Smooth muscle cell (in vitro differentiated cells): Measurements from ENCODE around the gene ARHGEF16. TPM values are rescaled to one million over a fixed set of nuclear protein-coding genes. Genes with fewer than 3 reads are reported as not detected.

ENCODE experiments used
- DNase-seq: peaks from one replicate; lab custom pipeline; 2025; ENCODE audit not compliant: unreplicated experiment; lab: John Stamatoyannopoulos, UW
- H2AFZ ChIP-seq: fragments of 200-600 bp; sonication (generic); 2 replicates; pipeline ENCODE4 v1.6.0; 2016; ENCODE audit warnings: antibody characterized with exemption, low read depth, mild to moderate bottlenecking
- H3F3A ChIP-seq: fragments of 200-600 bp; sonication (generic); 2 replicates; pipeline ENCODE4 v1.6.0; 2017; ENCODE audit warnings: antibody characterized with exemption, low read depth
- H3K27ac ChIP-seq: fragments of 200-600 bp; sonication (generic); 2 replicates; pipeline ENCODE4 v1.5.1; 2016; ENCODE audit warnings: low read depth, mild to moderate bottlenecking
- H3K27me3 ChIP-seq: fragments of 200-600 bp; sonication (generic); 2 replicates; pipeline ENCODE4 v1.6.1; 2016; ENCODE audit warnings: low read depth, mild to moderate bottlenecking
- H3K36me3 ChIP-seq: fragments of 200-600 bp; sonication (generic); 2 replicates; pipeline ENCODE4 v1.5.1; 2016; ENCODE audit warnings: low read depth
- H3K4me1 ChIP-seq: fragments of 200-600 bp; sonication (generic); 2 replicates; pipeline ENCODE4 v1.5.1; 2016; ENCODE audit warnings: low read depth
- H3K4me2 ChIP-seq: fragments of 200-600 bp; sonication (generic); 2 replicates; pipeline ENCODE4 v1.6.0; 2016; ENCODE audit warnings: mild to moderate bottlenecking
- H3K4me3 ChIP-seq: fragments of 200-600 bp; sonication (generic); 2 replicates; pipeline ENCODE4 v1.5.1; 2016; ENCODE audit warnings: mild to moderate bottlenecking
- H3K79me2 ChIP-seq: fragments of 200-600 bp; sonication (generic); 2 replicates; pipeline ENCODE4 v1.6.0; 2016; ENCODE audit warnings: low read depth, mild to moderate bottlenecking
- H3K9ac ChIP-seq: fragments of 200-600 bp; sonication (generic); 2 replicates; pipeline ENCODE4 v1.6.0; 2016; ENCODE audit warnings: low read depth
- H3K9me3 ChIP-seq: fragments of 200-600 bp; sonication (generic); replicated peaks from 2 replicates; pipeline ENCODE4 v1.5.1; 2016; ENCODE audit warnings: low read depth
- H4K20me1 ChIP-seq: fragments of 200-600 bp; sonication (generic); 2 replicates; pipeline ENCODE4 v1.6.0; 2016; ENCODE audit warnings: low read depth
- WGBS: methylation state at CpG from one replicate; pipeline ENCODE4 v1.1.7; 2016; ENCODE audit warnings: low lambda C conversion rate; 5-methylcytosine and 5-hydroxymethylcytosine counted together
- polyA plus RNA-seq: library from polyadenylated mRNA; unstranded; fragments of >200 nt; fragmentation: Nextera tagmentation; extraction: Ambion mirVana; gene quantifications from 2 replicates; pipeline ENCODE4 v1.2.1, GENCODE V29; 2016
- total RNA-seq: library from RNA; depleted of rRNA; stranded (reverse); fragments of >200 nt; gene quantifications from 2 replicates; pipeline ENCODE4 v1.2.3, GENCODE V29; 2014
- TF ChIP-seq, protein P1 (sequence below): fragments of 200-600 bp; sonication (generic); IDR thresholded peaks from 2 replicates; pipeline ENCODE4 v1.5.1; 2017; ENCODE audit warnings: borderline replicate concordance, mild to moderate bottlenecking, antibody characterized with exemption; ENCODE audit not compliant: insufficient read depth, poor library complexity, severe bottlenecking

The ARHGEF16 gene
- total and polyA plus RNA-seq, 2 experiments from 2014 or later = 4.6 to 6.9 TPM

DNA sequence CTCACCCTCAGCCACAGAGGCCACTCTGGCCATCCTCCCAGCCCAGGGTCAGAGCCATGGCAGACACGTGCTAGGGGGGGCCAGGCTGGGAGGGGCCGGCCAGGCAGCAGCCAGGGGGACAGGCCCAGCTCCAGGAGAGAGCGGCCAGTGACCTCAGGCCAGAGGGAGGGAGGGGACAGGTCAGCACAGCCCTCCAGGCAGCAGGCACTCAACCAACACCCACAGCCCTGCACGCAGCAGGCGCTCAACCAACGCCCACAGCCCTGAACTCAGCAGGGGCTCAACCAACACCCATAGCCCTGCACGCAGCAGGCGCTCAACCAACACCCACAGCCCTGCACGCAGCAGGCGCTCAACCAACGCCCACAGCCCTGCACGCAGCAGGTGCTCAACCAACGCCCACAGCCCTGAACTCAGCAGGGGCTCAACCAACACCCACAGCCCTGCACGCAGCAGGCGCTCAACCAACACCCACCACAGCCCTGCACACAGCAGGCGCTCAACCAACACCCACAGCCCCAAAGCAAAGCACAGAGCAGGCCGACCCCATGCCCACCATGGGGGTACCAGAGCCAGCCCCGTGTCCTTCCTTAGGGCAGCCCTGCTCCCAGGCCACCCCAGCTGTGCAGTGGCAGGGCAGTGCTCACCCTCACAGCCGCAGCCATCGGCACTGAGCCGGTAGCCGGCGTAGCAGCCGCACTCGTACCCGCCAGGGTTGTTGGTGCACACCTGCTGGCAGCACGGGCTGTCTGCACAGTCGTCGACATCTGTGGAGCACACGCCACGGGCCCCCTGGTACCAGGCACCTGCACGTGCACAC, 55.9 kb downstream of the ARHGEF16 start:
- TF ChIP-seq, protein P1, sequence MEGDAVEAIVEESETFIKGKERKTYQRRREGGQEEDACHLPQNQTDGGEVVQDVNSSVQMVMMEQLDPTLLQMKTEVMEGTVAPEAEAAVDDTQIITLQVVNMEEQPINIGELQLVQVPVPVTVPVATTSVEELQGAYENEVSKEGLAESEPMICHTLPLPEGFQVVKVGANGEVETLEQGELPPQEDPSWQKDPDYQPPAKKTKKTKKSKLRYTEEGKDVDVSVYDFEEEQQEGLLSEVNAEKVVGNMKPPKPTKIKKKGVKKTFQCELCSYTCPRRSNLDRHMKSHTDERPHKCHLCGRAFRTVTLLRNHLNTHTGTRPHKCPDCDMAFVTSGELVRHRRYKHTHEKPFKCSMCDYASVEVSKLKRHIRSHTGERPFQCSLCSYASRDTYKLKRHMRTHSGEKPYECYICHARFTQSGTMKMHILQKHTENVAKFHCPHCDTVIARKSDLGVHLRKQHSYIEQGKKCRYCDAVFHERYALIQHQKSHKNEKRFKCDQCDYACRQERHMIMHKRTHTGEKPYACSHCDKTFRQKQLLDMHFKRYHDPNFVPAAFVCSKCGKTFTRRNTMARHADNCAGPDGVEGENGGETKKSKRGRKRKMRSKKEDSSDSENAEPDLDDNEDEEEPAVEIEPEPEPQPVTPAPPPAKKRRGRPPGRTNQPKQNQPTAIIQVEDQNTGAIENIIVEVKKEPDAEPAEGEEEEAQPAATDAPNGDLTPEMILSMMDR = no peak
- WGBS = 95% methylated on average over 26 of the region's 32 CpGs
- H3F3A ChIP-seq = no peaks in the 10 kb centered on the region
- H3K27me3 ChIP-seq = no peaks in the 10 kb centered on the region
- H2AFZ ChIP-seq = no peak overlapping the region
- H3K9ac ChIP-seq = no peak overlapping the region
- H3K9me3 ChIP-seq = no peaks in the 10 kb centered on the region
- H3K79me2 ChIP-seq = no peaks in the 10 kb centered on the region
- no peak overlapping the region for H3K27ac ChIP-seq
- no peaks in the 10 kb centered on the region for H3K36me3 ChIP-seq
- DNase-seq = no peak
- no peaks in the 10 kb centered on the region for H3K4me1 ChIP-seq
- H3K4me3 ChIP-seq = no peak overlapping the region
- no peak overlapping the region for H3K4me2 ChIP-seq
- H4K20me1 ChIP-seq = no peaks in the 10 kb centered on the region

DNA sequence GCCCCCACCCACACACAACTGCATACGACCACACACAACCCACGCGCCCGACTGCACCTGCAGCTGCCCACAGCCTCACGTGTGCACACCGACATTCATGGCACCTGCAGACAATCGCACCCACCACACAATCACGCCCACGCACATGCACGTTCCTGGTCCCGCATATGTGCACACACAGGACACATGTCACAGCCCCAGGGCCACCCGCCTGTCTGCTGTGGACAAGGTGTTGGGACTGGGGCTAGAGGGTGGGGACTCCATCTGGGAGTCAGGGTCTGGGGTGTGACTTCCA, 56.4 kb downstream of the ARHGEF16 start:
- H3K79me2 ChIP-seq = no peaks in the 10 kb centered on the region
- H3K9ac ChIP-seq = no peak overlapping the region
- H3K27ac ChIP-seq = no peak overlapping the region
- H3F3A ChIP-seq = no peaks in the 10 kb centered on the region
- H4K20me1 ChIP-seq = no peaks in the 10 kb centered on the region
- no peak for DNase-seq
- H3K4me3 ChIP-seq = no peak overlapping the region
- H3K4me2 ChIP-seq = no peak overlapping the region
- no peaks in the 10 kb centered on the region for H3K9me3 ChIP-seq
- WGBS = 95% methylated on average over 8 of the region's 12 CpGs
- H3K27me3 ChIP-seq = no peaks in the 10 kb centered on the region
- TF ChIP-seq, protein P1 = no peak
- no peaks in the 10 kb centered on the region for H3K36me3 ChIP-seq
- H2AFZ ChIP-seq = no peak overlapping the region
- H3K4me1 ChIP-seq = no peaks in the 10 kb centered on the region

DNA sequence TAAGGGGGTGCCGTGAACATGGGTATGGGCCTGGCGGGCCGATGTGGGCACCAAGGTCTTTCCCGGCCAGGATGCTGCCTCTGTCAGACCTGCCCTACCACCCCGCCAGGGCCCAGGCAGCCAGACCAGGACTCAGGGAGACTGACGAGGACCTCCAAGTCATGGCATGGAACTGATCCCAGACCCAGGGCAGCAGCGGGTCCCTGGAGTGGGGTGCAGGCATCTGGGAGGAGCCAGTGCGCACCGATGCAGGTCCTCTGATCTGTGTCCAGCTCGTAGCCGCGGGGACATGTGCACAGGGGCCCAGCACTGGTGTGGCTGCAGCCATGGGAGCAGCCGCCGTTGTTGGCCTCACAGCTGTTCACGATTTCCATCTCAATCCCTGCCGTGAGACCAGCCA, 56.8 kb downstream of the ARHGEF16 start:
- Histone ChIP-seq H3K27me3 (no peaks in the 10 kb centered on the region), H3K79me2 (no peaks in the 10 kb centered on the region), H2AFZ (no peak overlapping the region), H3K4me3 (no peak overlapping the region), H3K4me1 (no peaks in the 10 kb centered on the region), H3K9ac (no peak overlapping the region), H3K9me3 (no peaks in the 10 kb centered on the region), H4K20me1 (no peaks in the 10 kb centered on the region), H3F3A (no peaks in the 10 kb centered on the region), H3K4me2 (no peak overlapping the region), H3K36me3 (no peaks in the 10 kb centered on the region), H3K27ac (no peak overlapping the region)
- TF ChIP-seq, protein P1 = no peak
- no peak for DNase-seq
- WGBS = 94% methylated on average over 16 of the region's 16 CpGs

DNA sequence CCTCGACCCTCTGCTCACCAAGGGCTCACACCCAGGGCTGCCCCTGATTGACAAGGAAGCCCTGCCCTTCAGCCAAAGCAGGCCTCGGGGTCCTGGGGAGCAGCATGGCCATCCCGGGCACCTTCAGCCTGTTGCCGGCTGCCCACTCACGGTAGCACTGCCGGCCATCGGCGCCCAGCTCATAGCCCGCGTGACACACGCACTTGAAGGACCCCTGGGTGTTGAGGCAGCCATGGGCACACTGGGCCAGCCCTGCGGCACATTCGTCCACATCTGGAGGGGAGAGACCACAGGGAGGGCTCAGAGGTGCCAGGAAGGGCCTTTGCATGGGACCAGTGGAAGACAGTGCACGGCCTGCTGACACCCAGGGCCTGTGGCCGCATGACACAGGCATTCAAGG, 57.4 kb downstream of the ARHGEF16 start:
- H3K36me3 ChIP-seq = no peaks in the 10 kb centered on the region
- WGBS = 94% methylated on average over 15 of the region's 15 CpGs
- H3K9ac ChIP-seq = no peak overlapping the region
- no peaks in the 10 kb centered on the region for H4K20me1 ChIP-seq
- DNase-seq = no peak
- H3K4me1 ChIP-seq = no peaks in the 10 kb centered on the region
- H2AFZ ChIP-seq = no peak overlapping the region
- no peaks in the 10 kb centered on the region for H3K27me3 ChIP-seq
- H3K79me2 ChIP-seq = no peaks in the 10 kb centered on the region
- no peak overlapping the region for H3K27ac ChIP-seq
- no peaks in the 10 kb centered on the region for H3K9me3 ChIP-seq
- TF ChIP-seq, protein P1 = no peak
- H3K4me3 ChIP-seq = no peak overlapping the region
- no peaks in the 10 kb centered on the region for H3F3A ChIP-seq
- H3K4me2 ChIP-seq = no peak overlapping the region
